ENCODE measurements around the gene ZNF76.

DNA sequence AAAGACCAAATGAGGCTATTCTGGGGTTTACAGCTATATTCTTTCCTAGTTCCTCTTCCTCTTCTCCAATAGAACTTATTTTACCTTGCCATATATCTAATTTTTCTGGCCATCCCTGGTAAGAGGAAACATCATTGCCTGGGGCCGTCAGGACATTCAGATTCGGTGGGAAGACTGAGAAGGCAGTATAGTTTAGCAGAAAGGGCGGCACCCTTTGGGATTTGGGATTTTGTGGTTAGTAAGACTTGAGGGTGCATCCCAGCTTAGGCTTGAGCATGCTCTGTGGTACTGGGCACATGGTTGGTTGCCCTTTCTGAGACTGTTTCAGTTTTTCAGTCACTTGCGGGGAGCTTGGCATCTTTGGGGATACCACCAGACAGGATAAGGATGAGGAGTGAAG, 24.6 kb upstream of the ZNF76 start:
- TF ChIP-seq, protein P1, sequence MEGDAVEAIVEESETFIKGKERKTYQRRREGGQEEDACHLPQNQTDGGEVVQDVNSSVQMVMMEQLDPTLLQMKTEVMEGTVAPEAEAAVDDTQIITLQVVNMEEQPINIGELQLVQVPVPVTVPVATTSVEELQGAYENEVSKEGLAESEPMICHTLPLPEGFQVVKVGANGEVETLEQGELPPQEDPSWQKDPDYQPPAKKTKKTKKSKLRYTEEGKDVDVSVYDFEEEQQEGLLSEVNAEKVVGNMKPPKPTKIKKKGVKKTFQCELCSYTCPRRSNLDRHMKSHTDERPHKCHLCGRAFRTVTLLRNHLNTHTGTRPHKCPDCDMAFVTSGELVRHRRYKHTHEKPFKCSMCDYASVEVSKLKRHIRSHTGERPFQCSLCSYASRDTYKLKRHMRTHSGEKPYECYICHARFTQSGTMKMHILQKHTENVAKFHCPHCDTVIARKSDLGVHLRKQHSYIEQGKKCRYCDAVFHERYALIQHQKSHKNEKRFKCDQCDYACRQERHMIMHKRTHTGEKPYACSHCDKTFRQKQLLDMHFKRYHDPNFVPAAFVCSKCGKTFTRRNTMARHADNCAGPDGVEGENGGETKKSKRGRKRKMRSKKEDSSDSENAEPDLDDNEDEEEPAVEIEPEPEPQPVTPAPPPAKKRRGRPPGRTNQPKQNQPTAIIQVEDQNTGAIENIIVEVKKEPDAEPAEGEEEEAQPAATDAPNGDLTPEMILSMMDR (conservative IDR thresholded peaks at IDR 0.05): no peak
- no peak for TF ChIP-seq EZH2 (IDR thresholded peaks at IDR 0.05; ENCODE audit: low read depth)
